Measurements from ENCODE around the gene SPTLC1.
"Not testable (repeated sequence)": the region's sequence is repeated elsewhere in the genome, so short reads cannot be mapped to it uniquely, and the experiment has no call there.

Gene SPTLC1

GRCh38 chr9:92119586-92119985, 4.4 kb upstream of the SPTLC1 start:
- Histone ChIP-seq H3K36me3 (ENCODE audit: insufficient read depth, low read length) (no peaks in the 10 kb centered on the region), H3K9ac (ENCODE audit: low read length) (no peak overlapping the region), H3K4me3 (ENCODE audit: low read depth in 1 of 2, low read length in 2 of 2) (no peak overlapping the region), H3K4me1 (ENCODE audit: insufficient read depth, low read length) (peaks cover 4% of the 10 kb centered on the region), H3K27ac (ENCODE audit: low read depth, low read length) (no peak overlapping the region), H3K27me3 (ENCODE audit: control insufficient read depth in 1 of 2, insufficient read depth in 2 of 2, low read length in 2 of 2) (no peaks in the 10 kb centered on the region), H3K9me3 (ENCODE audit: low read length) (no peaks in the 10 kb centered on the region)

GRCh38 chr9:92108122-92108521, 7.1 kb downstream of the SPTLC1 start:
- Histone ChIP-seq H3K9me3 (ENCODE audit: low read length) (no peaks in the 10 kb centered on the region), H3K9ac (ENCODE audit: low read length) (no peak overlapping the region), H3K27me3 (ENCODE audit: control insufficient read depth in 1 of 2, insufficient read depth in 2 of 2, low read length in 2 of 2) (no peaks in the 10 kb centered on the region), H3K4me1 (ENCODE audit: insufficient read depth, low read length) (no peaks in the 10 kb centered on the region), H3K4me3 (ENCODE audit: low read depth in 1 of 2, low read length in 2 of 2) (no peak overlapping the region), H3K27ac (ENCODE audit: low read depth, low read length) (no peak overlapping the region), H3K36me3 (ENCODE audit: insufficient read depth, low read length) (peaks cover 18% of the 10 kb centered on the region)

GRCh38 chr9:92105446-92106225, 9.6 kb downstream of the SPTLC1 start:
- H3K27me3 ChIP-seq (ENCODE audit: control insufficient read depth in 1 of 2, insufficient read depth in 2 of 2, low read length in 2 of 2), result not testable (repeated sequence)

GRCh38 chr9:92103601-92104000, 11.6 kb downstream of the SPTLC1 start:
- not testable (repeated sequence) for H3K9me3 ChIP-seq (ENCODE audit: low read length); H3K9ac ChIP-seq (ENCODE audit: low read length)

More at GRCh38 chr9:92105446-92106225, 9.6 kb downstream of the SPTLC1 start:
- H3K36me3 ChIP-seq (ENCODE audit: insufficient read depth, low read length); H3K4me1 ChIP-seq (ENCODE audit: insufficient read depth, low read length); H3K4me3 ChIP-seq (ENCODE audit: low read depth in 1 of 2, low read length in 2 of 2); H3K9ac ChIP-seq (ENCODE audit: low read length); H3K9me3 ChIP-seq (ENCODE audit: low read length); H3K27ac ChIP-seq (ENCODE audit: low read depth, low read length): not testable (repeated sequence)

GRCh38 chr9:92100237-92100911, 14.8 kb downstream of the SPTLC1 start:
- H3K4me1 ChIP-seq (ENCODE audit: insufficient read depth, low read length), result no peaks in the 10 kb centered on the region
- no peak overlapping the region for H3K27ac ChIP-seq (ENCODE audit: low read depth, low read length)
- no peaks in the 10 kb centered on the region for H3K27me3 ChIP-seq (ENCODE audit: control insufficient read depth in 1 of 2, insufficient read depth in 2 of 2, low read length in 2 of 2)
- no peak overlapping the region for H3K9ac ChIP-seq (ENCODE audit: low read length)
- peaks cover 6% of the 10 kb centered on the region for H3K36me3 ChIP-seq (ENCODE audit: insufficient read depth, low read length)
- no peaks in the 10 kb centered on the region for H3K9me3 ChIP-seq (ENCODE audit: low read length)
- no peak overlapping the region for H3K4me3 ChIP-seq (ENCODE audit: low read depth in 1 of 2, low read length in 2 of 2)

More at GRCh38 chr9:92103601-92104000, 11.6 kb downstream of the SPTLC1 start:
- H3K4me1 ChIP-seq (ENCODE audit: insufficient read depth, low read length); H3K4me3 ChIP-seq (ENCODE audit: low read depth in 1 of 2, low read length in 2 of 2); H3K36me3 ChIP-seq (ENCODE audit: insufficient read depth, low read length); H3K27me3 ChIP-seq (ENCODE audit: control insufficient read depth in 1 of 2, insufficient read depth in 2 of 2, low read length in 2 of 2); H3K27ac ChIP-seq (ENCODE audit: low read depth, low read length): not testable (repeated sequence)

GRCh38 chr9:92098638-92099037, 16.6 kb downstream of the SPTLC1 start:
- Histone ChIP-seq H3K36me3 (ENCODE audit: insufficient read depth, low read length) (peaks cover 13% of the 10 kb centered on the region), H3K9me3 (ENCODE audit: low read length) (no peaks in the 10 kb centered on the region), H3K4me1 (ENCODE audit: insufficient read depth, low read length) (no peaks in the 10 kb centered on the region), H3K27me3 (ENCODE audit: control insufficient read depth in 1 of 2, insufficient read depth in 2 of 2, low read length in 2 of 2) (no peaks in the 10 kb centered on the region), H3K9ac (ENCODE audit: low read length) (no peak overlapping the region), H3K27ac (ENCODE audit: low read depth, low read length) (no peak overlapping the region), H3K4me3 (ENCODE audit: low read depth in 1 of 2, low read length in 2 of 2) (no peak overlapping the region)

GRCh38 chr9:92097997-92098482, 17.2 kb downstream of the SPTLC1 start:
- no peak overlapping the region for H3K27ac ChIP-seq (ENCODE audit: low read depth, low read length)
- peaks cover 13% of the 10 kb centered on the region for H3K36me3 ChIP-seq (ENCODE audit: insufficient read depth, low read length)
- H3K4me3 ChIP-seq (ENCODE audit: low read depth in 1 of 2, low read length in 2 of 2), result peak overlapping the region in 1 of 2 donors; percentile 39
- H3K9ac ChIP-seq (ENCODE audit: low read length), result no peak overlapping the region
- no peaks in the 10 kb centered on the region for H3K4me1 ChIP-seq (ENCODE audit: insufficient read depth, low read length)
- H3K9me3 ChIP-seq (ENCODE audit: low read length), result no peaks in the 10 kb centered on the region
- H3K27me3 ChIP-seq (ENCODE audit: control insufficient read depth in 1 of 2, insufficient read depth in 2 of 2, low read length in 2 of 2), result no peaks in the 10 kb centered on the region

- H3K9ac ChIP-seq (ENCODE audit: low read length), result no peak overlapping the region
- H3K36me3 ChIP-seq (ENCODE audit: insufficient read depth, low read length), result peaks cover 13% of the 10 kb centered on the region
- no peak overlapping the region for H3K27ac ChIP-seq (ENCODE audit: low read depth, low read length)
- H3K4me1 ChIP-seq (ENCODE audit: insufficient read depth, low read length), result no peaks in the 10 kb centered on the region
- H3K4me3 ChIP-seq (ENCODE audit: low read depth in 1 of 2, low read length in 2 of 2), result no peak overlapping the region
- H3K9me3 ChIP-seq (ENCODE audit: low read length), result no peaks in the 10 kb centered on the region
- H3K27me3 ChIP-seq (ENCODE audit: control insufficient read depth in 1 of 2, insufficient read depth in 2 of 2, low read length in 2 of 2), result no peaks in the 10 kb centered on the region
These were observed 20.0 kb downstream of the SPTLC1 start for GRCh38 chr9:92095236-92095635.

- H3K9me3 ChIP-seq (ENCODE audit: low read length), result no peaks in the 10 kb centered on the region
- H3K9ac ChIP-seq (ENCODE audit: low read length), result no peak overlapping the region
- H3K36me3 ChIP-seq (ENCODE audit: insufficient read depth, low read length), result peaks cover 13% of the 10 kb centered on the region
- H3K27me3 ChIP-seq (ENCODE audit: control insufficient read depth in 1 of 2, insufficient read depth in 2 of 2, low read length in 2 of 2), result no peaks in the 10 kb centered on the region
- no peak overlapping the region for H3K27ac ChIP-seq (ENCODE audit: low read depth, low read length)
- no peaks in the 10 kb centered on the region for H3K4me1 ChIP-seq (ENCODE audit: insufficient read depth, low read length)
- H3K4me3 ChIP-seq (ENCODE audit: low read depth in 1 of 2, low read length in 2 of 2), result no peak overlapping the region
These were observed 20.6 kb downstream of the SPTLC1 start for GRCh38 chr9:92094655-92095054.

GRCh38 chr9:92077888-92078287, 37.3 kb downstream of the SPTLC1 start:
- Histone ChIP-seq H3K27me3 (ENCODE audit: control insufficient read depth in 1 of 2, insufficient read depth in 2 of 2, low read length in 2 of 2) (no peaks in the 10 kb centered on the region), H3K4me3 (ENCODE audit: low read depth in 1 of 2, low read length in 2 of 2) (no peak overlapping the region), H3K9me3 (ENCODE audit: low read length) (no peaks in the 10 kb centered on the region), H3K27ac (ENCODE audit: low read depth, low read length) (no peak overlapping the region), H3K36me3 (ENCODE audit: insufficient read depth, low read length) (peaks cover 24% of the 10 kb centered on the region), H3K4me1 (ENCODE audit: insufficient read depth, low read length) (no peaks in the 10 kb centered on the region), H3K9ac (ENCODE audit: low read length) (no peak overlapping the region)

- Histone ChIP-seq H3K27me3 (ENCODE audit: control insufficient read depth in 1 of 2, insufficient read depth in 2 of 2, low read length in 2 of 2) (no peaks in the 10 kb centered on the region), H3K27ac (ENCODE audit: low read depth, low read length) (no peak overlapping the region), H3K9ac (ENCODE audit: low read length) (no peak overlapping the region), H3K36me3 (ENCODE audit: insufficient read depth, low read length) (peaks cover 22% of the 10 kb centered on the region), H3K4me1 (ENCODE audit: insufficient read depth, low read length) (no peaks in the 10 kb centered on the region), H3K9me3 (ENCODE audit: low read length) (no peaks in the 10 kb centered on the region), H3K4me3 (ENCODE audit: low read depth in 1 of 2, low read length in 2 of 2) (no peak overlapping the region)
These were observed 43.6 kb downstream of the SPTLC1 start for GRCh38 chr9:92071634-92072033.

Measured in muscle layer of colon (tissue), 2 donors.